Fibroblast of villous mesenchyme (primary cell): Measurements from ENCODE around the gene FTO. TPM values are rescaled to one million over a fixed set of nuclear protein-coding genes. Genes with fewer than 3 reads are reported as not detected.

Experiments
- DNase-seq: peaks from one replicate; pipeline ENCODE4 v3.0.0-alpha.2; 2010; ENCODE audit warnings: low read depth
- H3K4me3 ChIP-seq: 2 replicates; pipeline ENCODE4 v1.5.1; 2011; ENCODE audit warnings: low read depth, mild to moderate bottlenecking, low read length
- total RNA-seq: library from RNA; depleted of rRNA; stranded (reverse); fragments of >200 nt; gene quantifications from 2 replicates; pipeline ENCODE4 v1.2.3, GENCODE V29; 2012
- TF ChIP-seq, protein P1 (sequence below): IDR thresholded peaks from 2 replicates; pipeline ENCODE4 v1.5.1; 2012; ENCODE audit warnings: low read depth, mild to moderate bottlenecking, low read length; ENCODE audit not compliant: insufficient read depth

FTO gene
- total RNA-seq, 1 donor, result 157 TPM

DNA sequence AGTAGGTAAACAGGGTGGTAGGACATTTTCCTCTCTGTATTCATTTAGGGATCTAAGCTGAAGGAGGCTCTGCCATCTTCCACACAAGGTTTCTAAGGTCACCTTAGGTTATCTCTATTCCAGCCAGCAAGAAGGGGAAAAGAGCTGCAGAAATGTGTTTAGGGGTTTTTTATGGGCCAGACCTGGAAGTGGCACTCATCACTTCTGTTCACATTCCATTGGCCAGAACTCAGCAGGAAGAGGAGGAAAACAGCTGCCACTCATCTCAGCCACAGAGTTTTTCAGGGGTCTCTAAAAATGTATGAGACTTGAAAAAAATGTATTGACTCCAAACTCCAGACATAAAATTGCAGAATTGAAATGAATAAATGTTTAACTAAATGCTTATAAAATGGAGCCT is 65.8 kb downstream of the FTO start:
- TF ChIP-seq, protein P1, sequence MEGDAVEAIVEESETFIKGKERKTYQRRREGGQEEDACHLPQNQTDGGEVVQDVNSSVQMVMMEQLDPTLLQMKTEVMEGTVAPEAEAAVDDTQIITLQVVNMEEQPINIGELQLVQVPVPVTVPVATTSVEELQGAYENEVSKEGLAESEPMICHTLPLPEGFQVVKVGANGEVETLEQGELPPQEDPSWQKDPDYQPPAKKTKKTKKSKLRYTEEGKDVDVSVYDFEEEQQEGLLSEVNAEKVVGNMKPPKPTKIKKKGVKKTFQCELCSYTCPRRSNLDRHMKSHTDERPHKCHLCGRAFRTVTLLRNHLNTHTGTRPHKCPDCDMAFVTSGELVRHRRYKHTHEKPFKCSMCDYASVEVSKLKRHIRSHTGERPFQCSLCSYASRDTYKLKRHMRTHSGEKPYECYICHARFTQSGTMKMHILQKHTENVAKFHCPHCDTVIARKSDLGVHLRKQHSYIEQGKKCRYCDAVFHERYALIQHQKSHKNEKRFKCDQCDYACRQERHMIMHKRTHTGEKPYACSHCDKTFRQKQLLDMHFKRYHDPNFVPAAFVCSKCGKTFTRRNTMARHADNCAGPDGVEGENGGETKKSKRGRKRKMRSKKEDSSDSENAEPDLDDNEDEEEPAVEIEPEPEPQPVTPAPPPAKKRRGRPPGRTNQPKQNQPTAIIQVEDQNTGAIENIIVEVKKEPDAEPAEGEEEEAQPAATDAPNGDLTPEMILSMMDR, result no peak

DNA sequence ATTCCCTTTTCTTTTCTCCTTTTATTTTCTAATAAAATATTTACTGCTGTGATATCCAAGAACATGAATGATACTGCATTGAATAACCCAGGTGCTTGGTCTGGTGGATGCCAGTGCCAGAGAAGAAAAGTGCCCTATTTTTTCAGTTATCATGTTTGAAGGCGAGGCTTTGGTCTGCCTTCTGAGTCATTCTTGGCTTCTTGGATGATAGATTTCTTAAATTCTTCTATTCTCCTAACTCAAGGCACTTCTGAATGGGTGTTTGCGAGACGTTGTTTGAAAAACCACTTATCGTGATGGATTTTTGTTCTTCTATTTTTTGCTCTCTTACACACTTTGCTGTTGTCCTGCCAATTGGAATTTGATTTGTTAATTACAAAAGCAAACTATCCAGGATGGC is 66.7 kb downstream of the FTO start:
- no peak for DNase-seq
- no peak overlapping the region for H3K4me3 ChIP-seq
- TF ChIP-seq, protein P1, result no peak

More for the DNA sequence above, 65.8 kb downstream of the FTO start:
- DNase-seq, result no peak
- no peak overlapping the region for H3K4me3 ChIP-seq

DNA sequence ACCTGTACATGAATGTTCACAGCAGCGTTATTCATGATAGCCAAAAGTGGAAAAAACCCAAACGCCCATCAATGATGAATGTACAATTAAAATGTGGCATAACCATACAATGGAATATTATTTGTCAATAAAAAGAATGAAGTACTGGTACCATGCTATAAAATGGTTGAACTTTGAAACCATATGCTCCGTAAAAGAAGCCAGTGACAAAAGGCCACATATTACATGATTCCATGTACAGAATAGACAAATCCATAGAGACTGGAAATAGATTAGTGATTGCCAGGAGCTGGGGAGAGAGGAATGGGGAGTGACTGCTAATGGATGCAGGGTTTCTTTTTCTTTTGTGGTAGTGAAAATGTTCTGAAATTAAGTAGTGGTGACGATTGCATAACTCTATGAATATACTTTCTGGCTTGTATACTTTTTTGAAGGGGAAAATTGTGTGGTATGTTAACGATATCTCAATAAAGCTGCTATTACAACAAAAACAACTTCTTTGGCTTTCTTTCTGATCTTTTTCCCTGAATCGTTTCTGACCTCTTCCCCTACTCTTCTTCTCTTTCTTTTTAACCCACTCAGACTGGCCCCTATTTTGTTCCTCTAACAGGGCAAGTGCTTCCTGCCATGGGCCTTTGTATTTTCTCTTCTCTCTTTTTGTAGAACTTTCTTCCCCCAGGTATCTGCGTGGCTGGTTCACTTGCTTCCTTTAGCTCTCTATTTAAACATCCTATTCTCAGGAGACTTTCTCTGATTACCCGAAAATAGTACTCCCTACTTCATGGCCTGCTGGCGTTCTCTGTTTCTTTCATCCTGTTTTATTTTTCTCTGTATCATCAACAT is 67.9 kb downstream of the FTO start:
- TF ChIP-seq, protein P1, result no peak
- H3K4me3 ChIP-seq, result no peak overlapping the region
- DNase-seq, result peak; percentile 41

DNA sequence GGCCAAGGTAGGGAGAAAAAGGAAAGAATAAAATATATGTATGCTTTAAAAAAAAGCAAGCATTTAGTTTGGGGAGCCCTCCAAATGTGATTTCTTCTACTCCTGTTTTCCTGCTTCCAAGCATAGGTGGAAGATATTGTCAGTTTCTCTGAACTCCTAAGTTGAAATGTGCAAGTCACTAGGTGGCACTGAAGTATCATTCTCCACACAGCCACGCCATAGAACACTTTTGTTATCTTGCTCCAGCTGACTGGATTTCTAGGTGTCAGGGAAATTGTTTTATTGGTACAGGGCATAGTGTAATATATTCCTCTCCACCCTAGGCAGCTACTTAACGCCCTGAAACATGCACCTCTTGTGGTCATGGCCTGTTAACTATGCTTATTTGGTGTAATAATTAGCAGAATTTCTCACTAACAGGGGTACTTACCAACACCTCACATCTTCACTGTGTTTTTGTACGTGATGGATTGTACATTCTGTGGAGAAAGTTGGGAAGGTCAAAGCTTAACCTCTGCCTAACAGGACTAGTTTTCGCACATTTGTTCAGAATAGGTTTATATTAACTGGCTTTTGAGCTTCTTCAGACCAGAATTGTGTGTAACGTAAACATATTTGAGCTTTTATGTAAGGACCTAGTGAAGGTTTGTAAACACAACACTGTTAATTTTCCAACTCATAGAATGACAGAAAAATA is 69.3 kb downstream of the FTO start:
- peak; percentile 89 for DNase-seq
- TF ChIP-seq, protein P1, result peak; percentile 74
- no peak overlapping the region for H3K4me3 ChIP-seq

DNA sequence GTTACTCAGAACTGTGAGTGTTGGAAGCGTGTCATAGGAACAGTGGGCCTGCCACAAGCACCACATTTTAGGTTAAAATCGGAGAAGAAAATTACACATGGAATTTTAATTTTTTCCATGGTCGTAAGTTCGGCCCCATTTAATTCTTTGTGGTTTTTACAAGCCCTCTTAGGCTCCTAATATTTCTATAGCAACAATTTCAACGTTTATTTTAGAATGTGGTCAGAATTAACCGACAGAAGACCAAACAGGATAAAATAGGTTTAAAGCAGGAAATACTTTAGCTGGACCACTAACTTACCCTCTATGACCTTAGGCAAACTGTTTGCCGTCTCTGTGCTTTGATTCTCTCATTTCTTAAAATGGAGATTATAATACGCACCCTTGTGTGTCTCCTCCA is 69.9 kb downstream of the FTO start:
- peak; percentile 77 for DNase-seq
- no peak overlapping the region for H3K4me3 ChIP-seq
- TF ChIP-seq, protein P1, result no peak

DNA sequence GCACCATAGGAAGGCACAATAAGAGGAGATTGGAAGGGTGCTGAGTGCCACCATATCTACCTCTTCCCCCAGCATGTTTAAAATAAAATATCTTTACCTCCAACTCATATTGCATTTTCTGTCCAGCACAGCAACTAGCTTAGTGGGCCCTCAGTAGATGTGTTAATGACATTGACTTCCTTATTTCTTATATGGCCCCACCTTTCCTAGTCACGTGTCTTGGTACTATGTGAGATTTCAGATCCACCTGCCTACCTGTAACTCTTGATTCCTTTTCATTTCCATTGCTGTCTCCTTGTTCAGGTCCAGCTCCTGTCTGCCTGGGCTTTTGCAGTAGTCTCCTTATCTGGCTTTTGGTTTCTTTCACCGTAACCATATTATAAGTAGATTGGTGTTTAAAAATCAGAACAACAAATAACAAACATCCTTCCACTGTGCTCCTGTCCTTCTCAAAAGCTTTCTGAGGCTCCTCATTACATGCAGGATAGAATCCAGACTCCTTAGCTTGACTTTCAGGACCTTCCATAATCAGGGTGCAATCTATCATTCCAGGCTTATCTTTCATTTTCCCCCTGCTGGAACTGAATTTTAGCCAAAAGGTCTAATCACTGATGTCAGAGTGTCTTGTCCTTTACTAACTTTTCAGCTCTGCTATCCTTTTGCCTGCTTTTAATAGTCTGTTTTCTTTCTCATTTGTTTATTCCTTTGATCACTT is 71.3 kb downstream of the FTO start:
- TF ChIP-seq, protein P1, result no peak
- peak; percentile 81 for DNase-seq
- H3K4me3 ChIP-seq, result no peak overlapping the region
